ENCODE results near the gene ARHGAP42.

DNA sequence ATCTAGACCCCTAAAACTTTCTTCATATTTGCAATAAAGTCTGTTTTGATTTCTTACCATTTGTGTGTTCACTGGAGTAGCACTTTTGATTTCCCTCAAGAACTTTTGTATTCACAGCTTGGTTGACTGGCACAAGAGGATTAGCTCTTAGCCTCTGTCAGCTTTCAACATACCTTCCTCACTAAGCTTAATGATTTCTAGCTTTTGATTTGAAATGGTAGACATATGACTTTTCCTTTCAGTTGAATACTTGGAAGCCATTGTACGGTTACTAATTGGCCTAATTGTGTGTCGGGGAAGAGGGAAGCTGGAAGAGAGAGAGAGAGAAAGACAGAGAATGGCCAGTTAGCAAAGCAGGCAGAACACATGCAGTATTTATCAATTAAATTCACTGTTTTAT, 180.5 kb downstream of the ARHGAP42 start:
- TF ChIP-seq, protein P1, sequence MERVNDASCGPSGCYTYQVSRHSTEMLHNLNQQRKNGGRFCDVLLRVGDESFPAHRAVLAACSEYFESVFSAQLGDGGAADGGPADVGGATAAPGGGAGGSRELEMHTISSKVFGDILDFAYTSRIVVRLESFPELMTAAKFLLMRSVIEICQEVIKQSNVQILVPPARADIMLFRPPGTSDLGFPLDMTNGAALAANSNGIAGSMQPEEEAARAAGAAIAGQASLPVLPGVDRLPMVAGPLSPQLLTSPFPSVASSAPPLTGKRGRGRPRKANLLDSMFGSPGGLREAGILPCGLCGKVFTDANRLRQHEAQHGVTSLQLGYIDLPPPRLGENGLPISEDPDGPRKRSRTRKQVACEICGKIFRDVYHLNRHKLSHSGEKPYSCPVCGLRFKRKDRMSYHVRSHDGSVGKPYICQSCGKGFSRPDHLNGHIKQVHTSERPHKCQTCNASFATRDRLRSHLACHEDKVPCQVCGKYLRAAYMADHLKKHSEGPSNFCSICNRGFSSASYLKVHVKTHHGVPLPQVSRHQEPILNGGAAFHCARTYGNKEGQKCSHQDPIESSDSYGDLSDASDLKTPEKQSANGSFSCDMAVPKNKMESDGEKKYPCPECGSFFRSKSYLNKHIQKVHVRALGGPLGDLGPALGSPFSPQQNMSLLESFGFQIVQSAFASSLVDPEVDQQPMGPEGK (CRISPR knock-in tag; IDR thresholded peaks at IDR 0.05; ENCODE audit: borderline replicate concordance): no peak
- TF ChIP-seq RARB (CRISPR knock-in tag; IDR thresholded peaks at IDR 0.05) (no peak), ZNF70 (CRISPR knock-in tag; IDR thresholded peaks at IDR 0.05) (no peak), TCF4 (CRISPR knock-in tag; IDR thresholded peaks at IDR 0.05; ENCODE audit: borderline replicate concordance) (no peak), ZNF565 (CRISPR knock-in tag; conservative IDR thresholded peaks at IDR 0.05; ENCODE audit: low read depth) (no peak), CSDC2 (CRISPR knock-in tag; IDR thresholded peaks at IDR 0.05) (no peak), ESRRG (CRISPR knock-in tag; IDR thresholded peaks at IDR 0.05) (no peak)
- TF ChIP-seq, protein P2, sequence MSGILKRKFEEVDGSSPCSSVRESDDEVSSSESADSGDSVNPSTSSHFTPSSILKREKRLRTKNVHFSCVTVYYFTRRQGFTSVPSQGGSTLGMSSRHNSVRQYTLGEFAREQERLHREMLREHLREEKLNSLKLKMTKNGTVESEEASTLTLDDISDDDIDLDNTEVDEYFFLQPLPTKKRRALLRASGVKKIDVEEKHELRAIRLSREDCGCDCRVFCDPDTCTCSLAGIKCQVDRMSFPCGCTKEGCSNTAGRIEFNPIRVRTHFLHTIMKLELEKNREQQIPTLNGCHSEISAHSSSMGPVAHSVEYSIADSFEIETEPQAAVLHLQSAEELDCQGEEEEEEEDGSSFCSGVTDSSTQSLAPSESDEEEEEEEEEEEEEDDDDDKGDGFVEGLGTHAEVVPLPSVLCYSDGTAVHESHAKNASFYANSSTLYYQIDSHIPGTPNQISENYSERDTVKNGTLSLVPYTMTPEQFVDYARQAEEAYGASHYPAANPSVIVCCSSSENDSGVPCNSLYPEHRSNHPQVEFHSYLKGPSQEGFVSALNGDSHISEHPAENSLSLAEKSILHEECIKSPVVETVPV (CRISPR knock-in tag; IDR thresholded peaks at IDR 0.05): no peak
